ENCODE data around the gene AGPAT3.

The AGPAT3 gene

DNA sequence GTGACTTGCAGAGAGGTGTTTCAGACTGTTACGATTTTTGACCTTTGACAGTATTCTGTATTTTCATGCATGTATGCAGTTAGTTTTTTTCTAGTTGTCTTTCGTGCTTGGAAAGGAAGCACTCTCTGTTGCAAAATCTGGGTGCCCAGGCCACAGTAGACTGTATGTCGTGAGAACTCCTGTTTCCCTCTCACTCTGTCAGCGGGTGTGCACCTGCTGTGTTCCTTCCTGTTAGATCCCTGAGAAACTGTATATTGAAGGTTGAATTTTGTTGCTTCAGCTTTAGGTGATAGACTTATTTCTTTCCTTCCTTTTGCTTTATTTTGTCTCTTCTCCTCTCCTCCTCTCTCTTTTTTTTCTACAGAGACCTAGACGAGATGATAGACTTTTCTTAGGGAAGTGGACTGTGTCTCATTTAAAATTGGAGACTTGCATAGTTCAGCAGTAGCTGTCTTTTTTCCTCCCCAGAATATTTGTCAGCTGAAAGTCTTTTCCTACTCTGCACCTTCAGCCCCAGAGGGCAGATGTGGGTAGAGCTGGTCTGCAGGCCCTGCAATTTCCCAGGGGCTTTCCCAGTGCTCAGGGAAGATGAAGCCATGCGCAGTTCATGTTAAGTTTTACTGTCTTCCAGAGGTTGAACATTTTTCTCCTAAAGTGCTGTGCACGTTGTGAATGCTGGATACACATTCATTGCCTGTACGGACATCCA lies 148.5 kb downstream of the AGPAT3 start:
- peak in 1 of 3 donors; percentile 32 for DNase-seq (ENCODE audit: low read depth in 2 of 3, low spot score in 1 of 3)

DNA sequence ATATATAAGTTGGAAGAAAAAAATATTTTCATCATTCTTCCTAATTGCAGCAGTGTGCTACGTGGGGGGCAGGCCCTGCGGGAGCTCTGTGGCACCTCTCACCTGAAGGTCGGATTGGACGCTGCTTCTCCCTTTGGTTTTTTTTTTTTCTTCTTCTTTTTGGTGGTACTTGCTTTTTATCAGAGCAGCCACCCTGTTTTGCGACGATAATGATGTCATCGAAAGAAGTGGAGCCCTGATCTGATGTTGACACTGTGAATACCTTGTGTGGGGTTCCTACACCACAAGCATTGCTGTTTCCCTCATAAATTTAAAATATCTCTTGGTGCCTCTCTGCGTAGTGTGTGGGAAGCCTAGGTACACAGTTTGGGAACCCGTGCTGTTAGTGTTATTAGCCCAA lies 152.6 kb downstream of the AGPAT3 start:
- no peak for DNase-seq (ENCODE audit: low read depth in 2 of 3, low spot score in 1 of 3)

DNA sequence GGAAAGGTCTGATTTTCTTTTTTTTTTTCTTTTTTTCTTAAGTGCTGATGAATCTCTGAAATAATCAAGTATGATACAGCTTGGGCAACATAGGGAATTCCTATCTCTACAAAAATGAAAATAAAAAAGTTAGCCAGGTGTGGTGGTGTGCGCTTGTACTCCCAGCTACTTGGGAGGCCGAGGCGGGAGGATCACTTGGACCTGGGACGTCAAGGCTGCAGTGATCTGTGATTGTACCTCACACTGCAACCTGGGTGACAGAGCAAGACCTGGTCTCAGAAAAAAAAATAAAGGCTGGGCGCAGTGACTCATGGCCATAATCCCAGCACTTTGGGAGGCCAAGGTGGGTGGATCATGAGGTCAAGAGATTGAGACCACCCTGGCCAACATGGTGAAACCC lies 153.1 kb downstream of the AGPAT3 start:
- DNase-seq (ENCODE audit: low read depth in 2 of 3, low spot score in 1 of 3): no peak

GRCh38 chr21:44018813-44019567 lies 154.0 kb downstream of the AGPAT3 start:
- no peak for DNase-seq (ENCODE audit: low read depth in 2 of 3, low spot score in 1 of 3)

DNA sequence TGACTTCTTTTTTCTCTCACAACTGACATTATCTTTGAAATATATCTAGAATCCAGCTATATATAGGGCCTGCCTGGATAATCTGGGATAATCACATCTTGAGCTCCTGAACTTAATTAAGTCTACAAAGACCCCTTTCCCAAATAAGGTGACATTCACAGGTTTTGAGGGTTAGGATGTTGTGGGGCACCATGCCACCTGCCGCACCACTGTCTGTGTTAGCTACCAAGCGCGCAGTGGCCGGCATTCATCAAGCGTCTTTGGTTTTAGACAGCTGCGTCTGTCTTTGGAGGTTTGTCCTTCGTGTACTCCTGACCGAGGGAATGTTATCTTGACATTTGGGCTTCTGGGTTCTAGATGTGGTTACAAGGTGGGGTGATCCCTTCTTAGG lies 154.5 kb downstream of the AGPAT3 start:
- no peak for DNase-seq (ENCODE audit: low read depth in 2 of 3, low spot score in 1 of 3)

DNA sequence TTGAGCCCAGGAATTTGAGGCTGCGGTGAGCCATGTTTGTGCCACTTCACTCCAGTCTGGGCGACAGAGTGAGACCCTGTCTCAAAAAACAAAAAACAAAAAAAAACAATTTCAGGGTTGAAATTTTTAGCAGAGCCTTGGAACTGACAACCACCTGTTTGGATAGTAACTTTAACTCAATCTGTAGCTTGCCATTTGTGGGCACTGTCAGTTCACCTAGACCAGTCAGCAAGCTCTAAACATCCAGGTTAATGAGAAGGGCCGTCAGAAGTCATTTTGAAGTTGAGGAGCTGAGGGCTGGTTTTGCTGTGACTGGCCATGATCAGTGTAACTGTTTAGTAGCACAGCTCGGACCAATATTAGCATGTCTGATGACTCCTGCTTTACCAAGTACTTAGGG lies 155.5 kb downstream of the AGPAT3 start:
- no peak for DNase-seq (ENCODE audit: low read depth in 2 of 3, low spot score in 1 of 3)

- no peak for DNase-seq (ENCODE audit: low read depth in 2 of 3, low spot score in 1 of 3)
Observed at GRCh38 chr21:44021064-44021463, 156.0 kb downstream of the AGPAT3 start.

DNA sequence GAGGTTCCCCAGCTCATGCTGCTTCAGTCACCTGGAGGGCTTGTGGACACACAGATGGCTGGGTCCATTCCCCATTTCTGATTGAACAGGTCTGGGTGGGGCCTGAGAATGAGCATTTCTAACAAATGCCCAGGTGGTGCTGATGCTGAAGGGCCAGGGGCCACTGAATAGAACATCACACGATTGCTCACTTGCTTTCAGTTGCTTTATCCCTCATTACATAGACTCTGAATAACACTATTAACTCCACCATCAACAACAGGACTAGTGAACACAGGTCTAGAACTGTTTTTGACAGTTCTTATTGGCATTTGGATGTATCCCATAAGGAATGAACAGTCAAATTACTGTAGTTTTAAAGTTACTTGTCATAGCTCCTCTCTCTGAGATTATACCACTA lies 159.2 kb downstream of the AGPAT3 start:
- no peak for DNase-seq (ENCODE audit: low read depth in 2 of 3, low spot score in 1 of 3)

DNA sequence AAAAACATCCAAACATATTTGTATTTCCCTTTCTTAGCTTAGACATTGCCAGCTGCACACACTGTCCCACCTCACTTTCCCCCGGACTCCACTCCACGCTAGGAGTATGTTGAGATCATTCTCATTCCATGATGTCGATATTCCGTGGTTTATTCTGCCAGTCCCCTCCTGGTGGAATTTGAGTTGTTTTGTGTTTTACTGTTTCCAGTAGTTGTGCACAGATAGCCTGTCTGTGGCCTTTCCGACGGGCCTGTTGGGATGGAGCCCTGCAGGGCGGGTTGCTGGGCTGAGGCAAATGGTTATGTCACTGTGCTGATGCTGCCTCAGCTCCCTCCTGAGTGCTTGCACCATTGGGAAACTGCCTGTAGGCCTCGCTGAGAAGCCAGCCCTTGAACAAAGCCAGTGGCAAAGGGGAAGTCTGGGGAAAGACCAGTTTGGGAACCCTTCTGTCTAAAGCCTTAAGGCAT lies 159.9 kb downstream of the AGPAT3 start:
- no peak for DNase-seq (ENCODE audit: low read depth in 2 of 3, low spot score in 1 of 3)

GRCh38 chr21:44027607-44028286 lies 162.7 kb downstream of the AGPAT3 start:
- DNase-seq (ENCODE audit: low read depth in 2 of 3, low spot score in 1 of 3): no peak

GRCh38 chr21:44028287-44028659 lies 163.2 kb downstream of the AGPAT3 start:
- no peak for DNase-seq (ENCODE audit: low read depth in 2 of 3, low spot score in 1 of 3)

- no peak for DNase-seq (ENCODE audit: low read depth in 2 of 3, low spot score in 1 of 3)
Observed at GRCh38 chr21:44029460-44030087, 164.6 kb downstream of the AGPAT3 start.

DNA sequence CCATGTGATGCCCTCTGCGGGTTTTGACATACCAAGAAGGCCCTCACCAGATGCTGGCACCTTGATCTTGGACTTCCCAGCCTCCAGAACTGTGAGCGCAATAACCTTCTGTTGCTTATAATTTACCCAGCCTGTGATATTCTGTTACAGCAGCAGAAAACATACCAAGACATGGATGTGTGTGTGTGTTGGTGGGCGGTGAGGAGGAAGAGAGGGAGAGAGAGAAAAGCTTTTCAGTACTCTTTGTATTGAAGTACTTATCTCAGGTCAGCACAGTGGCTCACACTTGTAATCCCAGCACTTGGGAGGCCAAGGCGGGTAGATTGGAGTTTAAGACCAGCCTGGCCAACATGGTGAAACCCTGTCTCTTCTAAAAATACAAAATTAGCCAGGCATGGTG lies 170.2 kb downstream of the AGPAT3 start:
- DNase-seq (ENCODE audit: low read depth in 2 of 3, low spot score in 1 of 3): no peak
